GM12878 (cell line): Measurements from ENCODE around the gene PRDM4. TPM values are rescaled to one million over a fixed set of nuclear protein-coding genes. Genes with fewer than 3 reads are reported as not detected.
A peak's percentile ranks its signal among the peaks of the same experiment; 100 is the strongest.

Experiments used
- ATAC-seq: fragments of 200-7000 bp; cut with Tn5 transposase; 3 replicates; pipeline ENCODE4 v1.9.1; 2020; ENCODE audit warnings: mild to moderate bottlenecking, moderate library complexity
- BruUV-seq: library from RNA; stranded (reverse); fragments of 400-500 nt; replicated peaks from 2 replicates; lab custom pipeline; 2021; lab: Mats Ljungman, UMichigan
- CTCF ChIA-PET: fragments of 300-600 bp; sonication (Branson Sonifier 250); formaldehyde crosslinking; extraction: SDS; loops from one replicate; lab custom pipeline; 2021; ENCODE audit warnings: inconsistent platforms; lab: Yijun Ruan, JAX
- POLR2A ChIA-PET: fragments of 350-600 bp; formaldehyde crosslinking; extraction: SDS; loops from one replicate; lab custom pipeline; 2021; ENCODE audit warnings: inconsistent platforms; lab: Charles Lee
- RAD21 ChIA-PET: fragments of 300-600 bp; sonication (Branson Sonifier 250); formaldehyde crosslinking; loops from one replicate; lab custom pipeline; 2023; ENCODE audit warnings: antibody characterized with exemption; ENCODE audit not compliant: unreplicated experiment; lab: Charles Lee
- SMC1A ChIA-PET: fragments of 300-600 bp; sonication (Branson Sonifier 250); formaldehyde crosslinking; loops from one replicate; lab custom pipeline; 2023; ENCODE audit not compliant: unreplicated experiment, uncharacterized antibody; lab: Charles Lee
- DNase-seq: peaks from one replicate; pipeline ENCODE4 v3.0.0-alpha.2; 2011; ENCODE audit warnings: low read depth, low spot score
- FAIRE-seq: peaks from 3 replicates; lab custom pipeline; 2011; peaks lifted over from hg19 to GRCh38; lab: Jason Lieb, UNC
- H2AFZ ChIP-seq: 2 replicates; pipeline ENCODE4 v1.6.0; 2011; ENCODE audit warnings: low read depth, low read length, control low read depth; ENCODE audit not compliant: control insufficient read depth
- H3K27ac ChIP-seq: 2 replicates; pipeline ENCODE4 v1.5.1; 2011; ENCODE audit warnings: control low read depth; ENCODE audit not compliant: control insufficient read depth, insufficient read depth
- H3K27me3 ChIP-seq, 2 experiments: replicated peaks in 1 of 2; 2 replicates each; pipeline versions ENCODE4 v1.6.0 to v1.6.1; 2011; ENCODE audit warnings: low read length in 1 of 2; ENCODE audit not compliant: control insufficient read depth in 2 of 2, insufficient read depth in 2 of 2
- H3K36me3 ChIP-seq, 2 experiments: 2 replicates each; pipeline ENCODE4 v1.5.1; 2011; ENCODE audit warnings: low read length in 1 of 2; ENCODE audit not compliant: control insufficient read depth in 2 of 2, insufficient read depth in 2 of 2
- H3K4me1 ChIP-seq: 2 replicates; pipeline ENCODE4 v1.6.1; 2011; ENCODE audit warnings: mild to moderate bottlenecking, low read length, moderate library complexity, mixed read lengths; ENCODE audit not compliant: control insufficient read depth, insufficient read depth
- H3K4me2 ChIP-seq: 2 replicates; pipeline ENCODE4 v1.6.0; 2011; ENCODE audit warnings: control low read depth; ENCODE audit not compliant: control insufficient read depth, insufficient read depth
- H3K4me3 ChIP-seq: fragments of 200-600 bp; sonication (generic); 2 replicates; pipeline ENCODE4 v1.5.1; 2016
- H3K79me2 ChIP-seq: 2 replicates; pipeline ENCODE4 v1.6.0; 2011; ENCODE audit warnings: low read length; ENCODE audit not compliant: control insufficient read depth, insufficient read depth
- H3K9ac ChIP-seq: 2 replicates; pipeline ENCODE4 v1.8.0; 2011; ENCODE audit warnings: low read length, control low read depth, mixed read lengths; ENCODE audit not compliant: control insufficient read depth, insufficient read depth
- H3K9me3 ChIP-seq: replicated peaks from 3 replicates; pipeline ENCODE4 v1.5.1; 2011; ENCODE audit warnings: mild to moderate bottlenecking, low read length; ENCODE audit not compliant: control insufficient read depth, insufficient read depth
- H4K20me1 ChIP-seq: 2 replicates; pipeline ENCODE4 v1.6.0; 2011; ENCODE audit not compliant: control insufficient read depth, insufficient read depth
- IKZF2 ChIP-seq, 2 experiments: fragments of 450-650 bp; IDR thresholded peaks; 2 replicates each; pipeline ENCODE4 v1.6.1; 2017; ENCODE audit warnings: mild to moderate bottlenecking in 2 of 2, moderate library complexity in 2 of 2
- WGBS: methylation state at CpG from one replicate; pipeline ENCODE4 v1.1.6; 2016; ENCODE audit warnings: low lambda C conversion rate; ENCODE audit not compliant: insufficient replicate concordance, insufficient coverage; ENCODE audit errors: missing lambda C conversion rate; 5-methylcytosine and 5-hydroxymethylcytosine counted together
- in situ Hi-C: fragments of 300-500 bp; cut with MboI; formaldehyde crosslinking; loops from 9 replicates; pipeline ENCODE4 v1.14.3; 2018; ENCODE audit warnings: mixed read lengths
- intact Hi-C: fragments of 100-400 bp; cut with micrococcal nuclease; formaldehyde crosslinking; loops from one replicate; pipeline ENCODE4 v1.14.2; 2022; ENCODE audit not compliant: unreplicated experiment
- polyA plus RNA-seq, 11 experiments: library from polyadenylated mRNA; depleted of rRNA in 4 of 11; unstranded in 6 of 11; stranded (reverse) in 5 of 11; fragments of >200 nt; fragmentation: Nextera tagmentation in 4 of 11; fragmentation: Illumina TruSeq in 1 of 11; extraction: Ambion mirVana in 4 of 11; extraction: Trizol in 1 of 11; gene quantifications; 1 replicate in 1 of 11; 2 replicates in 10 of 11; pipeline versions ENCODE4 v1.2.1 to v1.2.3, GENCODE V29; 2011 to 2016; ENCODE audit warnings: inconsistent platforms in 2 of 11, missing spikeins in 2 of 11, low read depth in 1 of 11
- total RNA-seq, 4 experiments: library from RNA; depleted of rRNA in 3 of 4; stranded (reverse); fragments of >200 nt in 3 of 4; fragmentation: Illumina TruSeq in 1 of 4; extraction: Trizol in 1 of 4; gene quantifications; 2 replicates each; pipeline versions ENCODE4 v1.2.1 to v1.2.3, GENCODE V29; 2013 to 2021
- TF ChIP-seq, protein P1 (sequence below): IDR thresholded peaks from 2 replicates; pipeline ENCODE4 v1.6.1; 2012; ENCODE audit warnings: low read depth, low read length, improper control_type of control experiment
- TF ChIP-seq, protein P2 (sequence below): fragments of 450-650 bp; IDR thresholded peaks from 2 replicates; pipeline ENCODE4 v1.6.1; 2016; ENCODE audit warnings: mild to moderate bottlenecking

PRDM4 gene
- total and polyA plus RNA-seq, 10 of the 15 experiments (the other 5 are each of a cell fraction or from before 2014, with no cell fraction given), result 5.1 to 22.2 (median 15.0) TPM

DNA sequence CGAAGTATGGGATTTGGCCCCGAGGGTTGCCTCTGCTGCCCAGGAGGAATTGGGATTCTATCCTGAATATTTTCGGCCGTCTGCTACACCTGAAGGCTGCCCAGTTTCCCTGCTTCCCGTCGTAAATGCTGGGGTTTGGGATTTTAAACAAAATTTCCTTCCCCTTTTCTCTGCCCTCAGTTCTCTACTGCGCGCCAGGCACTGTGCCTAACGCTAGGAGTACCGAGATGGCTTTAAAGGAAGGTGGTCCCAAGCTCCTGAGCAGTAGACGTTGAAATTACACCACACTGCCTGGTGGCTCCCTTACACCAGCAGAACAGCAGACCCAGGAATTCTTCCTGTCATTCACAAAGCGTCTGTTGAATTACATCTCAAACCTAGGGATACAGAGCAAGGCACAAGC lies 566 bp upstream of the PRDM4 start:
- H3K27me3 ChIP-seq, result no peaks in the 10 kb centered on the region
- intact Hi-C loops, result loop anchor here (1.0 to 5.0 kb wide), 3 partner anchors 77 to 141 kb away; partner anchors contain the start of gene PWP1
- H3K4me1 ChIP-seq, result peaks cover 3% of the 10 kb centered on the region; the same call in 1 of the 2 replicates

More for the DNA sequence above, 566 bp upstream of the PRDM4 start:
- in situ Hi-C loops, result no loop called here
- CTCF ChIA-PET, result interaction anchor here (0.9 to 1.6 kb wide), 2 partner anchors 120 to 124 kb away, joined by 3 to 10 read pairs; no protein-coding TSS in a partner anchor
- Histone ChIP-seq H3K9me3 (no peaks in the 10 kb centered on the region), H4K20me1 (no peaks in the 10 kb centered on the region), H3K4me3 (peak overlapping the region; percentile 52; the same call in 1 of the 2 replicates), H2AFZ (peak overlapping the region; percentile 97), H3K79me2 (peaks cover 26% of the 10 kb centered on the region), H3K4me2 (peak overlapping the region; percentile 97), H3K9ac (peak overlapping the region; percentile 38; the same call in 1 of the 2 replicates), H3K27ac (no peak overlapping the region), H3K36me3 (peaks cover 2 to 3% of the 10 kb centered on the region in 2 experiments; a peak in 3 of 4 replicates)
- DNase-seq, result no peak
- TF ChIP-seq, protein P1, sequence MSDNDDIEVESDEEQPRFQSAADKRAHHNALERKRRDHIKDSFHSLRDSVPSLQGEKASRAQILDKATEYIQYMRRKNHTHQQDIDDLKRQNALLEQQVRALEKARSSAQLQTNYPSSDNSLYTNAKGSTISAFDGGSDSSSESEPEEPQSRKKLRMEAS, result no peak
- TF ChIP-seq, protein P2, sequence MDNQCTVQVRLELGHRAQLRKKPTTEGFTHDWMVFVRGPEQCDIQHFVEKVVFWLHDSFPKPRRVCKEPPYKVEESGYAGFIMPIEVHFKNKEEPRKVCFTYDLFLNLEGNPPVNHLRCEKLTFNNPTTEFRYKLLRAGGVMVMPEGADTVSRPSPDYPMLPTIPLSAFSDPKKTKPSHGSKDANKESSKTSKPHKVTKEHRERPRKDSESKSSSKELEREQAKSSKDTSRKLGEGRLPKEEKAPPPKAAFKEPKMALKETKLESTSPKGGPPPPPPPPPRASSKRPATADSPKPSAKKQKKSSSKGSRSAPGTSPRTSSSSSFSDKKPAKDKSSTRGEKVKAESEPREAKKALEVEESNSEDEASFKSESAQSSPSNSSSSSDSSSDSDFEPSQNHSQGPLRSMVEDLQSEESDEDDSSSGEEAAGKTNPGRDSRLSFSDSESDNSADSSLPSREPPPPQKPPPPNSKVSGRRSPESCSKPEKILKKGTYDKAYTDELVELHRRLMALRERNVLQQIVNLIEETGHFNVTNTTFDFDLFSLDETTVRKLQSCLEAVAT, result peak; percentile 62
- peak in 1 of 2 experiments; percentile 2; a peak in 1 of 4 replicates for TF ChIP-seq IKZF2 (IDR thresholded peaks at IDR 0.05)
- SMC1A ChIA-PET, result interaction anchor here (1.0 to 1.6 kb wide), 2 partner anchors 123 to 124 kb away, joined by 3 to 9 read pairs; no protein-coding TSS in a partner anchor
- RAD21 ChIA-PET, result no interaction called here
- POLR2A ChIA-PET, result no interaction called here
- no TSS peak for BruUV-seq
- ATAC-seq, result peak; percentile 14; the same call in 1 of the 3 replicates
- no peak for FAIRE-seq
- 30% methylated on average over 12 of the region's 12 CpGs for WGBS
